ENCODE results near the gene ALDH1L1. TPM values are rescaled to one million over a fixed set of nuclear protein-coding genes. Genes with fewer than 3 reads are reported as not detected.

Gene ALDH1L1
- total RNA-seq, 1 donor from 2014 or later, result 0.06 TPM

- H3K4me3 ChIP-seq (ENCODE audit: low read depth, low read length), result no peak overlapping the region
- no peak for DNase-seq (ENCODE audit: low read depth)
- TF ChIP-seq, protein P1, sequence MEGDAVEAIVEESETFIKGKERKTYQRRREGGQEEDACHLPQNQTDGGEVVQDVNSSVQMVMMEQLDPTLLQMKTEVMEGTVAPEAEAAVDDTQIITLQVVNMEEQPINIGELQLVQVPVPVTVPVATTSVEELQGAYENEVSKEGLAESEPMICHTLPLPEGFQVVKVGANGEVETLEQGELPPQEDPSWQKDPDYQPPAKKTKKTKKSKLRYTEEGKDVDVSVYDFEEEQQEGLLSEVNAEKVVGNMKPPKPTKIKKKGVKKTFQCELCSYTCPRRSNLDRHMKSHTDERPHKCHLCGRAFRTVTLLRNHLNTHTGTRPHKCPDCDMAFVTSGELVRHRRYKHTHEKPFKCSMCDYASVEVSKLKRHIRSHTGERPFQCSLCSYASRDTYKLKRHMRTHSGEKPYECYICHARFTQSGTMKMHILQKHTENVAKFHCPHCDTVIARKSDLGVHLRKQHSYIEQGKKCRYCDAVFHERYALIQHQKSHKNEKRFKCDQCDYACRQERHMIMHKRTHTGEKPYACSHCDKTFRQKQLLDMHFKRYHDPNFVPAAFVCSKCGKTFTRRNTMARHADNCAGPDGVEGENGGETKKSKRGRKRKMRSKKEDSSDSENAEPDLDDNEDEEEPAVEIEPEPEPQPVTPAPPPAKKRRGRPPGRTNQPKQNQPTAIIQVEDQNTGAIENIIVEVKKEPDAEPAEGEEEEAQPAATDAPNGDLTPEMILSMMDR (conservative IDR thresholded peaks at IDR 0.05; ENCODE audit: low read depth, low read length), result no peak
Observed at GRCh38 chr3:126056088-126056487, 124.3 kb downstream of the ALDH1L1 start.

- no peak overlapping the region for H3K4me3 ChIP-seq (ENCODE audit: low read depth, low read length)
- DNase-seq (ENCODE audit: low read depth), result no peak
- TF ChIP-seq, protein P1 (conservative IDR thresholded peaks at IDR 0.05; ENCODE audit: low read depth, low read length), result no peak
Observed at GRCh38 chr3:126054870-126055269, 125.5 kb downstream of the ALDH1L1 start.

DNA sequence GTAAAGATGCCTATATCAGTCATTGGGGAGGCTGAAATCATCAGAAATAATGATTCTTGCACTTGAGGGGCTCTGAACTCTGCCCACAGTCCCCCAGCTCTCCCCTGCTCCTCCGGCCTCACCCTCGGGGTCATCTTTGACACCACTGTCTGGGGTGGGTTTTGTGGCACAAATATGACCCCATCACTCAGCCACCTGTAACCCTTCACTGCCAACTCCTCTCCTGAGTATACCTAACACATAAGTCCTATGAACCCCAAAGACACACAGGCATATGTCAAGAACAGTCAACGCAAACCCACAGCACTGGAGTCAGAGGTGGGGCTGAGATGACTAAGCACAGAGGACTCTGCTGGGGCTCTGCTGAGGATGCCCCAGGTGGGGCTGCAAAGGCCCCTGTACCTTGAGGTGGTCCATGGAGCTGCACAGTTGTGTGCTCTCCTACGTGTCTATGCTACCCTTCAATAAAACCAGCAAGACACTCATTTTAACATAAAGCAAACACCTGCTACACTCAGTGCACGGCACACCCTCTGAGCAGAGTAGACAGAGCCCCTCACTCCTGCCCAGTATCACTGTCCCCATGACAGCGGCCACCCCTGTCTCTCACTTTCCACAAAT lies 126.3 kb downstream of the ALDH1L1 start:
- no peak overlapping the region for H3K4me3 ChIP-seq (ENCODE audit: low read depth, low read length)
- TF ChIP-seq, protein P1 (conservative IDR thresholded peaks at IDR 0.05; ENCODE audit: low read depth, low read length), result no peak
- no peak for DNase-seq (ENCODE audit: low read depth)

Other genes with a start within 250 kb of the ALDH1L1 start
- gene ROPN1B, start 211.4 kb downstream of the ALDH1L1 start, total RNA-seq, result not detected in 2 replicates
- gene SLC41A3, start 96.5 kb downstream of the ALDH1L1 start, total RNA-seq, result 25.5 and 41.6 TPM in 2 replicates
- gene KLF15, start 176.8 kb upstream of the ALDH1L1 start, total RNA-seq, result 0.14 TPM in 1 of 2 replicates, not detected in the other
- gene CFAP100, start 214.3 kb upstream of the ALDH1L1 start, total RNA-seq, result not detected in 2 replicates